Bronchial epithelial cell (primary cell): ENCODE data around the gene FAM120A. TPM values are rescaled to one million over a fixed set of nuclear protein-coding genes. Genes with fewer than 3 reads are reported as not detected.

Experiments used
- DNase-seq: peaks from one replicate; pipeline ENCODE4 v3.0.0-alpha.2; 2010; ENCODE audit warnings: low read depth
- FAIRE-seq: peaks from 2 replicates; lab custom pipeline; 2011; peaks lifted over from hg19 to GRCh38; lab: Jason Lieb, UNC
- H3K27me3 ChIP-seq: 2 replicates; pipeline ENCODE4 v1.5.1; 2011; ENCODE audit warnings: low read length; ENCODE audit not compliant: control insufficient read depth, insufficient read depth
- H3K36me3 ChIP-seq: 2 replicates; pipeline ENCODE4 v1.5.1; 2011; ENCODE audit warnings: low read length; ENCODE audit not compliant: control insufficient read depth, insufficient read depth
- H3K4me3 ChIP-seq: 2 replicates; pipeline ENCODE4 v1.5.1; 2011; ENCODE audit warnings: mild to moderate bottlenecking, low read depth, low read length, control low read depth
- CTCF ChIP-seq: IDR thresholded peaks from 2 replicates; pipeline ENCODE4 v1.5.1; 2011; ENCODE audit warnings: mild to moderate bottlenecking, moderate library complexity, low read length, control low read depth, inconsistent platforms; ENCODE audit not compliant: insufficient read depth, severe bottlenecking
- total RNA-seq: library from RNA; depleted of rRNA; stranded (reverse); fragments of >200 nt; gene quantifications from 2 replicates; pipeline ENCODE4 v1.2.1, GENCODE V29; 2014

The FAM120A gene
- total RNA-seq, 1 donor from 2014 or later, result 69.0 TPM

- FAIRE-seq (no peak), DNase-seq (no peak)
- no peak for TF ChIP-seq CTCF
- Histone ChIP-seq H3K4me3 (no peak overlapping the region), H3K27me3 (no peaks in the 10 kb centered on the region), H3K36me3 (no peaks in the 10 kb centered on the region)
Observed at GRCh38 chr9:93432964-93433363, 18.5 kb upstream of the FAM120A start.

DNA sequence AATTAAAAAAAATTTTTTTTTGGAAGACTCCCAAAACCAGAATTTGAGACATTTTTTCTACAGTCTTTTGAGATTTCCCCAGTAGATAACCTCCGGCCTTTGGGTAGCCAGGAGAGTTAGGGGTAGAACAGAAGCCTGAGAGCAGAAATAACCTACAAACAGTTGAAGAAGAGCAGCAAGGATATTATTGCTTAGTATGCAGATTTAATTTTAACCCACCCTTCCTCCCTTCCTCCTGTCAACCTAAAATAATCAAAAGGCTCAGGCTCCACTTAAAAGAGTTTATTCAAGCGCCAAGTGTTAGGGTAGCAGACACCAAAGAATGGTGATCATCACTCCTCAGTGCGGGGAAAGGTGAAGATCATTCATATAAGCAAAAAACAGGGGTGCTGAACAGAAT, 17.4 kb upstream of the FAM120A start:
- no peaks in the 10 kb centered on the region for H3K36me3 ChIP-seq
- DNase-seq, result no peak
- no peak for FAIRE-seq
- no peaks in the 10 kb centered on the region for H3K27me3 ChIP-seq
- no peak for TF ChIP-seq CTCF
- no peak overlapping the region for H3K4me3 ChIP-seq

- DNase-seq (no peak), FAIRE-seq (no peak)
- Histone ChIP-seq H3K27me3 (no peaks in the 10 kb centered on the region), H3K36me3 (no peaks in the 10 kb centered on the region), H3K4me3 (no peak overlapping the region)
- no peak for TF ChIP-seq CTCF
Observed at GRCh38 chr9:93435386-93435785, 16.1 kb upstream of the FAM120A start.

DNA sequence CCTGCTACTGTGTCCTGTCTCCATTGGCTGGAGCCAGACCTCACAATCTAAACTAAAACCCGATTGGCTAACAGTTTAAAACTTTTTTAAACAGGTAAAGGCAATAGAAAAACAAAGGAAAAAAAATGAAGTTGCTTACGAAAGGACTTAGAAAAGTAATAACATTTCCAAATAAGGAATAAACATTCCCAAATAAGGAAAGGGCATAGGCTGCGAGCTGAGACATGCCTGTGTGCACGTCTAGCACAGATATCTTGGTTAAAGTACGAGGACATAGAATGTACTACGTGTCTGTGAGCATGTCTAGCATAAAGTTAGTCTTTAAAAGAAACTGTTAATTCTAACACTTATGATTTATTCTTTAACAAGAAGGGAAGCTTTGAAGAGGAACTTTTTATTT, 15.3 kb upstream of the FAM120A start:
- Histone ChIP-seq H3K36me3 (no peaks in the 10 kb centered on the region), H3K4me3 (no peak overlapping the region), H3K27me3 (no peaks in the 10 kb centered on the region)
- DNase-seq, result peak; percentile 71
- TF ChIP-seq CTCF, result no peak
- FAIRE-seq, result no peak

DNA sequence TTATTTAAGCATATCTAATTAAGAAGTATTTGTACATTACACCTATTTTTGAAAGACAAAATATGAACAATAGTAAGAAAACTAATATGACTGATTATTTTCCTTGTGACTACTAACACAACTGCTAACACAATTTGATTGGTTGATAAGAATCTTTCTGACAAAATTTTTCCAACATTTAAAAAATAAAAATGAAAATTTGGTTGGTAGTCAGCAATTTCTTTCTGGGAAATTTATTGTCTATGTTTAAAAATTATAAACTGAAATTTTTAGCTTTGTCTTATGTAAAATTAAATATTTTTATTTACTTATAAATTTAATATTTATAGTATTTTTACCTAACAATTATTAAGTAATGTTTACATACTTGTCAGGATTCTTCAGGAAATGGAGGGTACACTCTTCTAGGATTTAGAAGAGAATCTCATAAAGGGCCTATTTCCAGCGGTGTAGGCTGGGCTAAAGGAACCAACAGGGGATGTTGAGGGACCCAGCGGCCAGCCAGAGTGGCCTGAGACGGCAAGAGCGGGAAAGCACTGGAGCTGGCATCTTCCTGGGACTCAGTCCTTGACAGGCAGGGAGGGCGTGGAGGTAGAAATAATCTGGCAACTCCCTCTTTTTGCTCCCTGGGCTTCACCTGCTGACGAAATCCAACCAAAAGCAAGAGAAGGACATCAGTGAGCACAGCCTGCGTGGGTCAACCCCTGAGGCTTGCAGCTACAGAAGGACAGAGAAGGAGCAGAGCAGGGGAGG, 14.7 kb upstream of the FAM120A start:
- no peak for FAIRE-seq

More for the DNA sequence above, 14.7 kb upstream of the FAM120A start:
- Histone ChIP-seq H3K4me3 (no peak overlapping the region), H3K36me3 (no peaks in the 10 kb centered on the region), H3K27me3 (no peaks in the 10 kb centered on the region)
- no peak for TF ChIP-seq CTCF
- no peak for DNase-seq
